Activated T-cell treated with anti-CD3 and anti-CD28 coated beads, Interleukin-2, amount 50 U/mL, for 1 hour (primary cell): Measurements from ENCODE around the gene FOXD3.

Source experiments
- DNase-seq: peaks from one replicate; pipeline ENCODE4 v3.0.0-alpha.2; 2020

The FOXD3 gene

GRCh38 chr1:63362578-63362977 lies 40.2 kb downstream of the FOXD3 start:
- no peak for DNase-seq

- DNase-seq: no peak
These were observed 40.6 kb downstream of the FOXD3 start for GRCh38 chr1:63363014-63363413.

- no peak for DNase-seq
These were observed 44.5 kb downstream of the FOXD3 start for GRCh38 chr1:63366908-63367214.

- DNase-seq: peak; percentile 94
These were observed 45.1 kb downstream of the FOXD3 start, which contains the start of gene ALG6 for GRCh38 chr1:63367215-63368103. ALG6 (plus strand) TSS chr1:63367627; CDS start chr1:63370978, 3,351 bp downstream.

DNA sequence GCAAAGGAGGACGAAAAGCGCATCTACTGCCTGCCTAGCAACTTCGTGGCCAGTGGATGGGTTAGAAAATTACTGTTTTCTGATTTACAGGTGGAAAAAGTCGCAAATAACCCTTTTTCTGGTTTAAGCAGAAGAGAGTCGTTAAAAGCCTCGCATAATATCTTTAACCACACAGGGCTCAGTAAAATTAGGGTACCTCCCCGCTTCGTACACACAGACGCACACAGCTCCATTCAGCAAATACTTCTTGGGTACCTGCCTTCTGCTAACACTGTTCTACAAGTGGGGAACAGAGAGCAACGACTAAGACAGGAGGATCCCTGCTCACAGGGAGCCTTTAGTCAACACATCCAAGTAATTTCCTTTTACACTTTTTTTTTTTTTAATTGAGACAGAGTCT lies 45.8 kb downstream of the FOXD3 start:
- DNase-seq: no peak
